Brain microvascular endothelial cell (primary cell): ENCODE results near the gene SFXN5.

Source experiments
- DNase-seq: peaks from one replicate; pipeline ENCODE4 v3.0.0-alpha.2; 2020
- H3K27ac ChIP-seq: fragments of 250-450 bp; sonication (Bioruptor Pico); 2 replicates; pipeline ENCODE4 v1.5.1; 2020; ENCODE audit warnings: mild to moderate bottlenecking, moderate library complexity
- H3K27me3 ChIP-seq: fragments of 250-450 bp; sonication (Bioruptor Pico); replicated peaks from 2 replicates; pipeline ENCODE4 v1.5.1; 2020; ENCODE audit warnings: mild to moderate bottlenecking
- H3K36me3 ChIP-seq: fragments of 250-450 bp; sonication (Bioruptor Pico); replicated peaks from 2 replicates; pipeline ENCODE4 v1.5.1; 2020; ENCODE audit warnings: mild to moderate bottlenecking
- H3K4me3 ChIP-seq: 2 replicates; pipeline ENCODE4 v1.5.1; 2011; ENCODE audit warnings: low read depth, mild to moderate bottlenecking, control low read depth, low read length, moderate library complexity
- CTCF ChIP-seq: IDR thresholded peaks from 2 replicates; pipeline ENCODE4 v1.5.1; 2011; ENCODE audit warnings: low read depth, mild to moderate bottlenecking, moderate library complexity, low read length, control low read depth, inconsistent platforms; ENCODE audit errors: missing control alignments
- in situ Hi-C: cut with HindIII; loops from 2 replicates; pipeline ENCODE4 v1.10.0; 2017; ENCODE audit warnings: low sequenced_read_pairs, low pct_ligation_motif_present

Gene SFXN5

DNA sequence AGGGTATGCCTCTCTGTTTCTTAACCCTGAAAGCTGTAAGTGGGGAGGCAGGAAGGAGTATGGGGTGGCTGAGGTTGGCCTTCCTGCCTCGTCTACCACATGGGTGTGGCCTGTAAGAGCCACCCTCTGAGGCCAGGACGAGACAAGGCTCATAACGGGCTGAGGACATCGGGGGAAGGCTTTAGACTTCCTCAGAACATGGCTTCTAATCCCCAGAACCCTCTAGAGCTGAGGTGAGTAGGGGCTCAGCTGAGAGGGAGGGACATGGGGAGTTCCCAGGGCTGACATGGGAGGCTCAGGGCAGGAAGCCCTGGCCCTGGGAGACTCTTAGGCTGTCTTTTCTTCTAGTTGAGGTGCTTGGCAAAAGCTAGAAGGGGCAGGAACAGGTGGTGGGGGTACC is 117.5 kb downstream of the SFXN5 start:
- in situ Hi-C loops = no loop called here
- Histone ChIP-seq H3K27me3 (no peaks in the 10 kb centered on the region), H3K36me3 (no peaks in the 10 kb centered on the region), H3K27ac (no peak overlapping the region), H3K4me3 (no peak overlapping the region)
- no peak for DNase-seq
- TF ChIP-seq CTCF = no peak

DNA sequence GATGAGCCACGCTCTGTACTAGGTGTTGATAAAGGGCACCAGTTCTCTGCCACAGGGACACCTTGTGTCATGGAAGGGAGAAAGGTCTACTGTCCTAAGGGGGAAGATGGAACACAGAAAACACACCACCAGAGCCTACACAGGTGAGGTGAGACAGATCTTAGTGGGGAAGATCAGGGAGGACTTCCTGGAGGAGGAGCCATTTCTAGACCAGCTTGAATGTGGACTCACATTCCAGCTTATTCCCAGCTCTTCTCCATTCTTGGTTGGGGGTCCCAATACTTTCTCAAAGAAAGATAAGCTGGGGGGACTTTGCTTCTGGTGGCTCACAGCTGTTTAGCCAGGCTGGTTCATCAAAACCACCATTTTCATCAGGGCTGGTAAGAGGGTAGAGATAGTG is 118.0 kb downstream of the SFXN5 start:
- Histone ChIP-seq H3K36me3 (no peaks in the 10 kb centered on the region), H3K4me3 (no peak overlapping the region), H3K27ac (no peak overlapping the region), H3K27me3 (no peaks in the 10 kb centered on the region)
- in situ Hi-C loops = no loop called here
- TF ChIP-seq CTCF = no peak
- no peak for DNase-seq

- in situ Hi-C loops = no loop called here
- H3K36me3 ChIP-seq = no peaks in the 10 kb centered on the region
- H3K4me3 ChIP-seq = no peak overlapping the region
- no peaks in the 10 kb centered on the region for H3K27me3 ChIP-seq
- DNase-seq = no peak
- TF ChIP-seq CTCF = no peak
- H3K27ac ChIP-seq = no peak overlapping the region
Observed at GRCh38 chr2:72952961-72953360, 118.6 kb downstream of the SFXN5 start.

- Histone ChIP-seq H3K27ac (no peak overlapping the region), H3K36me3 (no peaks in the 10 kb centered on the region), H3K27me3 (no peaks in the 10 kb centered on the region), H3K4me3 (no peak overlapping the region)
- no peak for TF ChIP-seq CTCF
- in situ Hi-C loops = no loop called here
- DNase-seq = no peak
Observed at GRCh38 chr2:72952110-72952823, 119.2 kb downstream of the SFXN5 start.

DNA sequence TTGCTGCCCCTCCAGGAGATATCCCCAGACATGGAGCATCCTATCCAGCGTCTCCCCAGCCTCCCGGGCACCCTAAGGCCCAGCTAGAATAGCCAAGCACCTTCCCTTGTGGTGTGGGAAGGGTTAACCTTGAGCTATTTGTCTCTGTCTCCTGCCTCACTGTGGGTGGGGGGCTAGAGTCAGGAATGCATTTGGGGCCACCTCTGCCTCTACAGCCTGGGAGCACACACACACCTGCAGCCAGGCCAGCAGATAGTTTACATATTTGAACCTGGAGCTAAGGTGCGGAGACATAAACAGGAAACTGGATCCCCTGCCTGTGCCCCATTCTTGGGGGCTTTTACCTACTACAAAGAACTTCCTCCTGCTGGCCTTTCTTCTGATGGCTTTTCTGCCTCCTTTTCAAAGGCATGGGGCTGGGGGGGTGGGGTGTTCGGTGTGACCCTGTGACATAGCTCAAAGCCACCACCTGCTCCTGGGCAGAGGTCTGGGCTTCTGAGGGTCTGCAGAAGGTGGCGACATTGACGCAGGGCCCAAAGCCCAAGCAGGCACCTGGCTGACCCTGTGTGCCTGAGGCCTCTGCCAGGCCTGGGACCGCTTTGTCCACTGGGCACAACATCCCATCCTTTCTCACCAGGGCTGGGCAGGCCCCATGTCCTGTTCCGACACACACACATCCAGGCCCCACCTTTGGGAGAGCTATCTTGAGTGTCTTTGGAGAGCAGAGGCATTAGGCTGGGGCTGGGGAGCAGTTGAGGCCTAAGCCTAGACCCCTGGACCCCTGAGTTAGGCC is 120.0 kb downstream of the SFXN5 start:
- no peak overlapping the region for H3K4me3 ChIP-seq
- in situ Hi-C loops = no loop called here

More for the DNA sequence above, 120.0 kb downstream of the SFXN5 start:
- H3K27me3 ChIP-seq = no peaks in the 10 kb centered on the region
- DNase-seq = no peak
- no peak for TF ChIP-seq CTCF
- no peak overlapping the region for H3K27ac ChIP-seq
- no peaks in the 10 kb centered on the region for H3K36me3 ChIP-seq
